Aorta (tissue), 5 donors: ENCODE results near the gene GAK. TPM values are rescaled to one million over a fixed set of nuclear protein-coding genes. Genes with fewer than 3 reads are reported as not detected.

Experiments
- ATAC-seq: fragments of 200-7000 bp; cut with Tn5 transposase; one replicate; pipeline ENCODE4 v1.9.1; 2022; ENCODE audit warnings: moderate library complexity; ENCODE audit not compliant: low FRiP score
- DNase-seq, 2 donors: peaks; one replicate each; pipeline ENCODE4 v3.0.0-alpha.2; 2020
- H3K27ac ChIP-seq, 2 donors: one replicate each; pipeline ENCODE4 v1.5.1; 2013; ENCODE audit warnings: low read length in 2 of 2, mild to moderate bottlenecking in 2 of 2, moderate library complexity in 2 of 2, control low read depth in 1 of 2, inconsistent platforms in 1 of 2, low read depth in 1 of 2
- H3K27me3 ChIP-seq, 2 donors: one replicate each; pipeline ENCODE4 v1.6.1; 2013; ENCODE audit warnings: control low read depth in 1 of 2, low read length in 1 of 2, mild to moderate bottlenecking in 1 of 2, moderate library complexity in 1 of 2; ENCODE audit not compliant: insufficient read depth in 2 of 2, control insufficient read depth in 1 of 2
- H3K36me3 ChIP-seq, 2 donors: one replicate each; pipeline ENCODE4 v1.6.1; 2013; ENCODE audit warnings: control low read depth in 1 of 2, low read length in 1 of 2, mild to moderate bottlenecking in 1 of 2; ENCODE audit not compliant: insufficient read depth in 2 of 2, control insufficient read depth in 1 of 2
- H3K4me1 ChIP-seq, 2 donors: one replicate each; pipeline ENCODE4 v1.6.1; 2013; ENCODE audit warnings: low read length in 2 of 2, control low read depth in 1 of 2, mild to moderate bottlenecking in 1 of 2, moderate library complexity in 1 of 2; ENCODE audit not compliant: insufficient read depth in 2 of 2, control insufficient read depth in 1 of 2
- H3K4me3 ChIP-seq, 2 donors: one replicate each; pipeline ENCODE4 v1.5.1; 2013; ENCODE audit warnings: low read length in 2 of 2, control low read depth in 1 of 2, mild to moderate bottlenecking in 1 of 2
- H3K9me3 ChIP-seq: one replicate; pipeline ENCODE4 v1.6.1; 2013; ENCODE audit warnings: mild to moderate bottlenecking, low read length; ENCODE audit not compliant: control insufficient read depth
- WGBS, 2 donors: extraction: QIAGEN DNeasy Blood & Tissue Kit; methylation state at CpG; one replicate each; pipeline ENCODE4 v1.1.7; 2013; 5-methylcytosine and 5-hydroxymethylcytosine counted together
- intact Hi-C, 2 donors: fragments of 100-400 bp; cut with DNase I; formaldehyde crosslinking; loops; one replicate each; pipeline versions ENCODE4 v1.14.2 to v1.15.0; 2022
- polyA plus RNA-seq, 2 donors: library from polyadenylated mRNA; stranded (reverse); fragments of 200-250 nt; gene quantifications; one replicate each; pipeline ENCODE4 v1.2.3, GENCODE V29; 2013
- total RNA-seq, 2 donors: library from RNA; stranded (reverse); fragmentation: NEBNext Ultra II Directional; extraction: Animal tissue kit (Norgen Biotek cat#: 25700); gene quantifications; one replicate each; pipeline ENCODE4 v1.2.1, GENCODE V29; 2021
- donor health status: healthy with polysubstance abuse.
- donor health status: Bipolar disorder and iron deficiency.
- donor health status: DM: no; HTN: no; CAD: no.
- donor health status: DM: no; HTN: no; CAD: no.
- donor health status: DM: yes; HTN: yes; CAD: no.

GAK gene
- total and polyA plus RNA-seq, 4 donors: 52.0 to 300 (median 94.4) TPM

DNA sequence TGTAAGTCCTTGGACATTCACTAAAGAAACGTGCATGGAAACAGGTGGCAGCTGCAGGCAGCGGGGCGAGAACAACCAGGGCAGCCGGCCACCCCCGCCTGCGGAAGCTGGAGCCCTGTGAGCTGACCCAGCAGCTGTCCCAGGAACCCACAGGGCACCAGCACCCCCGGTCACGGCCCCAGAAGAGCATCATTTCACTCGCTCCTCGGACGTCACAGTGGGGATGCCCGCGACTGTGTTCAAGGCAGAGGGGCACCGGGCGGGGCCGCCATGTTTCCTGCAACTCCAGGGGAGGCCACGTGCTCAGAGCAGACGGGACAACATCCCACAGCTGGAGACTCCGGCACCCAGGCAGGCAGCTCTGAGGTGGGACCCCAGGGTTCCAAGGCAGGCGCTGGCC, 61.2 kb downstream of the GAK start:
- no peak for ATAC-seq
- no peak for DNase-seq
- no peak overlapping the region for H3K27ac ChIP-seq
- no peak overlapping the region for H3K4me3 ChIP-seq
- no peaks in the 10 kb centered on the region for H3K27me3 ChIP-seq
- no peaks in the 10 kb centered on the region for H3K4me1 ChIP-seq
- peaks cover 0 to 21% of the 10 kb centered on the region in 2 donors for H3K36me3 ChIP-seq
- no peaks in the 10 kb centered on the region for H3K9me3 ChIP-seq
- WGBS, 2 donors: 95 to 96% methylated on average over 20 of the region's 20 CpGs
- intact Hi-C loops: no loop called here

DNA sequence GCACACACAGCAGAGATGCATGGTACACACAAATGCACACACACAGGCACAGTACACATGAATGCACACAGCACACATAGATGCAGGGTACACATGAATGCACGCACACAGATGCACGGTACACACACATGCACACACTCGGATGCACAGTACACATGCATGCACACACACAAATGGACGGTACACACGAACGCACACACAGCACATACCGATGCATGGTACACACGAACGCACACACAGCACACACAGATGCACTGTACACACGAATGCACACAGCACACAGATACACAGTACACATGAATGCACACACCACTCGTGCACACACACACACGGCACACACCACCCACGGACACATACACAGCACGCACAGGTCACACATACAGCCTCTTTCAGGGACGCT, 62.3 kb downstream of the GAK start:
- H3K27ac ChIP-seq: no peak overlapping the region
- ATAC-seq: no peak
- H3K9me3 ChIP-seq: no peaks in the 10 kb centered on the region
- WGBS, 2 donors: 97 to 98% methylated on average over 15 of the region's 15 CpGs
- no peak for DNase-seq
- H3K27me3 ChIP-seq: no peaks in the 10 kb centered on the region
- H3K4me3 ChIP-seq: no peak overlapping the region
- peaks cover 0 to 16% of the 10 kb centered on the region in 2 donors for H3K36me3 ChIP-seq
- intact Hi-C loops: no loop called here
- H3K4me1 ChIP-seq: no peaks in the 10 kb centered on the region

DNA sequence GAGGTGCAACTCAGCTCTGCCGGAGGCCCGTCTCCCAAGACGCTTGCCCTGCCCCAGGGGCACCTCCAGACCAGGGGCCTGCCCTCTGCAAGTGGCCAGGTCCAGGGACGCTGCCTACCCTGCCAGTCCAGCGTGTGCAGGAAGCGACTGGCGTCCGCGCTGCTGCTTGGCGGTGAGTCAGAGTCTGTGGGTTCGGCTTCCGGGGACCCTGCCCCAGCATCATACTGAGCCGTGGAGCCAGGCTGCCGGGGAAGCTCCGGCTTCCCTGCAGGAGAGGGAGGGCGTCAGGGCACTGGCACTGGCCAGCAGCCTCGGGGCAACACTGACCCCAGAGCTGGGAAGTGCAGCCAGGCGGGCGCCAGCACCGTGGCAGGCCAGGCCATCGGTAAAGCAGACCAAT, 63.7 kb downstream of the GAK start:
- H3K27me3 ChIP-seq: no peaks in the 10 kb centered on the region
- 95% methylated on average over 21 of the region's 21 CpGs for WGBS, 2 donors
- H3K4me1 ChIP-seq: no peaks in the 10 kb centered on the region
- H3K9me3 ChIP-seq: peaks cover under 1% of the 10 kb centered on the region
- no peak overlapping the region for H3K4me3 ChIP-seq
- intact Hi-C loops: no loop called here
- ATAC-seq (no peak), DNase-seq (no peak)
- peaks cover 0 to 16% of the 10 kb centered on the region in 2 donors for H3K36me3 ChIP-seq
- H3K27ac ChIP-seq: no peak overlapping the region

DNA sequence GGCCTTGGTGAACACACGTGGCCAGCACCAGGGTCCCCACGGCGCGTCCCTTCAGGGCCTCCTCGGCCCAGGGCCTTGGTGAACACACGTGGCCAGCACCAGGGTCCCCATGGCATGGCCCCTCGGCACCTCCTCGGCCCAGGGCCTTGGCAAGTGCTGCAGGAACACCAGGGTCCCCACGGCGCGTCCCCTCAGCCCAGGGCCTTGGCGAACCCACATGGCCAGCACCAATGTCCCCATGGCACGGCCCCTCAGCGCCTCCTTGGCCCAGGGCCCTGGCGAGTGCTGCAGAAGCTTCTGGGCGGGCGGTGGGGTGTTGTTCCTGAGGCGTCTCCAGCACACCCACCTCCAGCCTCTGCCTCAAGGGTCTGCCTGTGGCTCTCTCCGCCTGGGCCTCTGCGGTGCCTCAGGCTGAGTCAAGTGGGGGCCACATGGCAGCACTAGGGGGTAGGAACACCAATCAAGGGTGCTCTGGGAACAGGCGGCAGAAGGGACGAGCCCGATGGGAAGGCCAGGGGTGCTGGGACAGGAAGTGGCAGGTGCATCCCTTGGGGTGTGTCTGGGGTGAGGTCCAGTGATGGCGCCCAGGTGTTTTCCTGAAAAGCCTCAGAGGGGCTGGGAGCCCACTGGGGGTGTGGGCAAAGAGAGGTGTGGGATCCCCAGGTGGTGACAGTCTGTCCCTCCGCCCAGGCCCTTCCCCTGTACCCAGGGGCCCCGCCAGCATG, 64.4 kb downstream of the GAK start:
- H3K27ac ChIP-seq: no peak overlapping the region
- H3K27me3 ChIP-seq: no peaks in the 10 kb centered on the region
- WGBS, 2 donors: 90 to 91% methylated on average over 26 of the region's 26 CpGs
- no peak for DNase-seq
- H3K9me3 ChIP-seq: peaks cover 1% of the 10 kb centered on the region
- no peak for ATAC-seq
- H3K4me3 ChIP-seq: no peak overlapping the region
- intact Hi-C loops: no loop called here
- H3K4me1 ChIP-seq: no peaks in the 10 kb centered on the region
- peaks cover 0 to 21% of the 10 kb centered on the region in 2 donors for H3K36me3 ChIP-seq

DNA sequence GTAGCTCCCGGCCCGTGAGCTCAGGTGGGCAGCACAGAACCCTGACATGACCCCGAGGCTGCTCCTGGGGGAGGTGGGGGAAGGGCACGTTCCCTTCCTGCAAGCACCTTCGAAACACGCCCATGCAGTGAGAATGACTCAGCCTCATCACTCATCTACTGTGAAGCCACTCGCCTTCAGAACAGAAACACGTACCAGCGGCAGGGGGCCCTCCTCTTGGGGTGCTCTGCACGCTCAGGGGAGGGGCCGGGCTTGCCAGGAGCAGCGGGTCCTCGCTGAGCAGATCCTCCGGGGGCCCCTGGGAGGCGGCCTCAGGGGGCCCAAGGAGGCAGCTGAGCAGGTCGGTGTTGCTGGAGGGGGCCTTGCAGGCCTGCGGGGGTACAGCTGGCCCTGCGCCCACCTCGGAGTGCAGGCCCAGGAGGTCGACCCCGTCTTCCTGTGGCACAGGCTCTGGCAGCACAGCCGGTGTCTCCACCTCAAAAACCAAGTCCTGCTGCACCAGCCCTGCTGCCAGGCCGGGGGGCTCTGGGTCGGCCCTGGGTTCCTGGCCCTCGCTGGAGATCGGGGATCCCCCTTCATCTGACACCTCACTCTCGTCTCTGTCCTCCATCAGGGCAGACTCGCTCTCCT, 65.2 kb downstream of the GAK start:
- ATAC-seq (peak; percentile 23), DNase-seq (no peak)
- Histone ChIP-seq H3K36me3 (peaks cover 0 to 21% of the 10 kb centered on the region in 2 donors), H3K27ac (no peak overlapping the region), H3K4me3 (no peak overlapping the region), H3K9me3 (peaks cover 1% of the 10 kb centered on the region), H3K4me1 (no peaks in the 10 kb centered on the region), H3K27me3 (no peaks in the 10 kb centered on the region)
- 87 to 90% methylated on average over 28 of the region's 28 CpGs for WGBS, 2 donors
- intact Hi-C loops: no loop called here

DNA sequence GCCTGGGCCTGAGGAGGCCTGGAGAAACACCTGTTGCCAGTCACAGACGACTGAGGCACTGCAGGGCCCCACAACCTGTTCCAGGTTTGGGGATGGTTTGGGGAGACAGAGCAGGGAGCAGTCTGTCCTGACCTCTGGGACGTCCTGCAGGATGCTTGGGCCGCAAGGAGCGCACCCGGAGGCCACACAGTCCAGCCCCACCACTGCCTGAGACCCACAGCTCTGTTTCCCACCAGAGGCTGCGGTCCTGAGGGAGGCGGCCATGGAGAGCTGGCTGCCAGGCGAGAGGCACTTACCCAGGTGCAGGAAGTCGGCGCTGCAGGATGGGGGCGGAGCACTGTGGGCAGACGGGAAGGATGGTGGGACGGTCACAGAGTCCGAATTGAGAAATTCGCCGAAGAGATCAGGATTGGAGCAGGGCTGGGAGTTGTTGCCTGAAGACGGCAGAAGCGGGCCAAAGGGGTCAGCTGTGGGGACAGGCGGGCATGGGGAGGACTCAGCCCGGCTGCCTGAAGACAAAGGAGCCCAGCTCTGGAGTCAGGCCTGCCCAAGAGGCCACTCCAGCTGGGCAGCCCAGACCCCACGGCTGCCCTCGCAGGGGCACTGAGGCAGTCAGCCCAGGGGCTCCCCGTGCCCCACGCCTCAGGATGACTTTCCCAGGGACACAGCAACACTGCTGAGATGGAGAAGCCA, 65.9 kb downstream of the GAK start:
- no peak overlapping the region for H3K27ac ChIP-seq
- ATAC-seq (peak; percentile 23), DNase-seq (no peak)
- H3K9me3 ChIP-seq: peaks cover 1% of the 10 kb centered on the region
- peaks cover 0 to 21% of the 10 kb centered on the region in 2 donors for H3K36me3 ChIP-seq
- H3K27me3 ChIP-seq: no peaks in the 10 kb centered on the region
- WGBS, 2 donors: 94% methylated on average over 24 of the region's 24 CpGs
- H3K4me1 ChIP-seq: no peaks in the 10 kb centered on the region
- intact Hi-C loops: no loop called here
- no peak overlapping the region for H3K4me3 ChIP-seq

DNA sequence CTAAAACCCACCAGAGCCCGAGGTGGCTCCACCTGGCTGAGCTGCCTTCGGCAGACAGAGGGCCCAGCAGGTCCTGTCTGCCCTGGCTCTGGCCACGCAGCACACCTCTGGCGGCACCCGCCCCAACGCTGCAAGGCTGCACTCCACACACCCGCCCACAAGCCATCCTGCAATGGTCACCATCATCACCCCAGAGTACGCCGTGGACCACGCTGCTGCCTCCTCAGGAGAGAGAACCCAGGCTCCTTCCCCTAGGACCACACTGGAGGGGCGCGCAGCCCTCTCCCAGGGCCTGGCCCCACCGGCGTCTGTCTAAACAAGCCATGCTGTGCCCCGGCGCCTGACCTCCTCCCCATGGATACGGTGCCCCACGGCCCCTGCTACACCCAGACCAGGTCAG, 66.5 kb downstream of the GAK start:
- ATAC-seq (no peak), DNase-seq (no peak)
- H3K9me3 ChIP-seq: peaks cover 1% of the 10 kb centered on the region
- H3K4me1 ChIP-seq: no peaks in the 10 kb centered on the region
- no peak overlapping the region for H3K27ac ChIP-seq
- H3K36me3 ChIP-seq: peaks cover 0 to 21% of the 10 kb centered on the region in 2 donors
- 90 to 96% methylated on average over 15 to 18 of the region's 18 CpGs for WGBS, 2 donors
- intact Hi-C loops: no loop called here
- no peak overlapping the region for H3K4me3 ChIP-seq
- no peaks in the 10 kb centered on the region for H3K27me3 ChIP-seq

DNA sequence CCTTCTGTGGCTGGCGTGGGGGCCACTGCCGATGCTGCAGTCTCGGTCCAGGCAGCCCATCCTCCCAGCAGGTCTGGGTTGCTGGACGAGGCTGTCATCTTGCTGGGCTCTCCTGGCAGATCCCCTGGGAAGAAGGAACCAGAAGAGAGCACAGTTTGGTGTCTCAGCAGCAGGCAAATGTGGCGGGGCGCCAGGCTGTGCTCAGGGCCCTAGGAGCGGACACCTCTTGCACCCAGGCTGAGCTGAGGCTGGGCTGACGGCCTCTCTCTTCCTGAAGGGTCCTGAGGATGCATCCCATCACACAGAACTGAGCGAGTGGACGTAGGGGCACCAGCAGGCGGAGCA, 67.0 kb downstream of the GAK start:
- H3K9me3 ChIP-seq: peaks cover 1% of the 10 kb centered on the region
- H3K27me3 ChIP-seq: no peaks in the 10 kb centered on the region
- no peak overlapping the region for H3K4me3 ChIP-seq
- intact Hi-C loops: no loop called here
- ATAC-seq (no peak), DNase-seq (peak in 1 of 2 donors; percentile 33)
- WGBS, 2 donors: 95 to 96% methylated on average over 11 of the region's 11 CpGs
- H3K36me3 ChIP-seq: peaks cover 0 to 17% of the 10 kb centered on the region in 2 donors
- no peaks in the 10 kb centered on the region for H3K4me1 ChIP-seq
- H3K27ac ChIP-seq: no peak overlapping the region
